WTC11 (cell line): ENCODE results near the gene STT3B. TPM values are rescaled to one million over a fixed set of nuclear protein-coding genes. Genes with fewer than 3 reads are reported as not detected.

Experiments used
- ATAC-seq: fragments of 200-7000 bp; cut with Tn5 transposase; 2 replicates; pipeline ENCODE4 v1.10.0; 2021; ENCODE audit warnings: mild to moderate bottlenecking, moderate library complexity
- CTCF ChIA-PET: fragments of 300-600 bp; sonication (Branson Sonifier 250); formaldehyde crosslinking; loops from one replicate; lab custom pipeline; 2021; ENCODE audit warnings: antibody characterized with exemption; lab: Charles Lee
- POLR2A ChIA-PET: fragments of 350-600 bp; sonication (Branson Sonifier 250); formaldehyde crosslinking; loops from one replicate; lab custom pipeline; 2021; ENCODE audit warnings: antibody characterized with exemption; lab: Charles Lee
- DNase-seq: peaks from one replicate; pipeline ENCODE4 v3.0.0; 2021; ENCODE audit warnings: low spot score
- H3K27ac Mint-ChIP-seq: 2 replicates; pipeline ENCODE4 v1.8.0; 2021; ENCODE audit warnings: mixed read lengths
- H3K27me3 Mint-ChIP-seq: 2 replicates; pipeline ENCODE4 v1.8.0; 2021; ENCODE audit warnings: low read depth, mild to moderate bottlenecking, moderate library complexity, mixed read lengths
- H3K36me3 Mint-ChIP-seq: 2 replicates; pipeline ENCODE4 v1.8.0; 2021; ENCODE audit warnings: mixed read lengths
- H3K4me1 Mint-ChIP-seq: 2 replicates; pipeline ENCODE4 v1.8.0; 2022; ENCODE audit warnings: mixed read lengths
- H3K4me3 Mint-ChIP-seq: 2 replicates; pipeline ENCODE4 v1.8.0; 2021; ENCODE audit warnings: mild to moderate bottlenecking, moderate library complexity, mixed read lengths
- H3K9me3 Mint-ChIP-seq: 2 replicates; pipeline ENCODE4 v1.8.0; 2021; ENCODE audit warnings: mixed read lengths
- CBFB ChIP-seq: sonication (generic); formaldehyde crosslinking; IDR thresholded peaks from 2 replicates; pipeline ENCODE4 v1.8.1; 2022; ENCODE audit warnings: mild to moderate bottlenecking, low read depth, missing genetic modification reagents
- FOXK1 ChIP-seq: sonication (generic); formaldehyde crosslinking; IDR thresholded peaks from 2 replicates; pipeline ENCODE4 v1.8.0; 2022; ENCODE audit warnings: mild to moderate bottlenecking, moderate library complexity, missing genetic modification reagents
- GABPB1 ChIP-seq: sonication (generic); formaldehyde crosslinking; IDR thresholded peaks from 2 replicates; pipeline ENCODE4 v1.8.1; 2023; ENCODE audit warnings: mild to moderate bottlenecking, missing genetic modification reagents
- JAZF1 ChIP-seq: fragments of 250-450 bp; sonication (Bioruptor Pico); IDR thresholded peaks from 2 replicates; pipeline ENCODE4 v1.9.0; 2021; ENCODE audit warnings: moderate library complexity, mild to moderate bottlenecking, inconsistent platforms
- NFATC4 ChIP-seq: fragments of 250-450 bp; sonication (Bioruptor Pico); IDR thresholded peaks from 2 replicates; pipeline ENCODE4 v1.9.0; 2021; ENCODE audit warnings: mild to moderate bottlenecking
- NR1H2 ChIP-seq: sonication (generic); formaldehyde crosslinking; IDR thresholded peaks from 2 replicates; pipeline ENCODE4 v1.9.0; 2021; ENCODE audit warnings: mild to moderate bottlenecking, moderate library complexity, missing genetic modification reagents
- OVOL2 ChIP-seq: fragments of 250-450 bp; sonication (Bioruptor Pico); IDR thresholded peaks from 2 replicates; pipeline ENCODE4 v1.9.0; 2021; ENCODE audit warnings: mild to moderate bottlenecking, borderline replicate concordance
- SOX15 ChIP-seq: fragments of 250-450 bp; sonication (Bioruptor Pico); IDR thresholded peaks from 2 replicates; pipeline ENCODE4 v1.9.0; 2021; ENCODE audit warnings: mild to moderate bottlenecking
- TEAD1 ChIP-seq: sonication (generic); formaldehyde crosslinking; IDR thresholded peaks from 2 replicates; pipeline ENCODE4 v1.8.0; 2022; ENCODE audit warnings: mild to moderate bottlenecking, missing genetic modification reagents
- ZNF219 ChIP-seq: sonication (generic); formaldehyde crosslinking; IDR thresholded peaks from 2 replicates; pipeline ENCODE4 v1.8.0; 2023; ENCODE audit warnings: missing genetic modification reagents, mild to moderate bottlenecking, borderline replicate concordance
- ZNF317 ChIP-seq: sonication (generic); formaldehyde crosslinking; IDR thresholded peaks from 2 replicates; pipeline ENCODE4 v1.8.1; 2023; ENCODE audit warnings: low read depth, mild to moderate bottlenecking, moderate library complexity, missing genetic modification reagents, borderline replicate concordance
- ZNF423 ChIP-seq: fragments of 250-450 bp; sonication (Bioruptor Pico); IDR thresholded peaks from 2 replicates; pipeline ENCODE4 v2.1.2; 2022; ENCODE audit warnings: mild to moderate bottlenecking, moderate library complexity
- total RNA-seq: library from RNA; stranded (reverse); gene quantifications from 3 replicates; pipeline ENCODE4 v1.2.3, GENCODE V29; 2021
- TF ChIP-seq, protein P1 (sequence below): sonication (generic); formaldehyde crosslinking; IDR thresholded peaks from 2 replicates; pipeline ENCODE4 v1.8.1; 2022; ENCODE audit warnings: mild to moderate bottlenecking, moderate library complexity, missing genetic modification reagents
- TF ChIP-seq, protein P2 (sequence below): sonication (generic); formaldehyde crosslinking; IDR thresholded peaks from 2 replicates; pipeline ENCODE4 v1.8.0; 2022; ENCODE audit warnings: mild to moderate bottlenecking, missing genetic modification reagents
- TF ChIP-seq, protein P3 (sequence below): sonication (generic); formaldehyde crosslinking; IDR thresholded peaks from 2 replicates; pipeline ENCODE4 v1.8.1; 2023; ENCODE audit warnings: mild to moderate bottlenecking, missing genetic modification reagents
- TF ChIP-seq, protein P4 (sequence below): sonication (generic); formaldehyde crosslinking; IDR thresholded peaks from 2 replicates; pipeline ENCODE4 v1.8.1; 2022; ENCODE audit warnings: low read depth, missing genetic modification reagents, borderline replicate concordance
- TF ChIP-seq, protein P5 (sequence below): fragments of 250-450 bp; sonication (Bioruptor Pico); IDR thresholded peaks from 2 replicates; pipeline ENCODE4 v1.9.0; 2021; ENCODE audit warnings: mild to moderate bottlenecking
- TF ChIP-seq, protein P6 (sequence below): fragments of 250-450 bp; sonication (Bioruptor Pico); IDR thresholded peaks from 2 replicates; pipeline ENCODE4 v1.9.0; 2021; ENCODE audit warnings: mild to moderate bottlenecking
- TF ChIP-seq, protein P7 (sequence below): sonication (generic); formaldehyde crosslinking; IDR thresholded peaks from 2 replicates; pipeline ENCODE4 v1.8.1; 2023; ENCODE audit warnings: mild to moderate bottlenecking, missing genetic modification reagents, moderate library complexity
- TF ChIP-seq, protein P8 (sequence below): sonication (generic); formaldehyde crosslinking; IDR thresholded peaks from 2 replicates; pipeline ENCODE4 v1.8.1; 2022; ENCODE audit warnings: mild to moderate bottlenecking, missing genetic modification reagents, moderate library complexity, borderline replicate concordance

Gene STT3B
- total RNA-seq, 1 experiment from 2014 or later, result 103 TPM

DNA sequence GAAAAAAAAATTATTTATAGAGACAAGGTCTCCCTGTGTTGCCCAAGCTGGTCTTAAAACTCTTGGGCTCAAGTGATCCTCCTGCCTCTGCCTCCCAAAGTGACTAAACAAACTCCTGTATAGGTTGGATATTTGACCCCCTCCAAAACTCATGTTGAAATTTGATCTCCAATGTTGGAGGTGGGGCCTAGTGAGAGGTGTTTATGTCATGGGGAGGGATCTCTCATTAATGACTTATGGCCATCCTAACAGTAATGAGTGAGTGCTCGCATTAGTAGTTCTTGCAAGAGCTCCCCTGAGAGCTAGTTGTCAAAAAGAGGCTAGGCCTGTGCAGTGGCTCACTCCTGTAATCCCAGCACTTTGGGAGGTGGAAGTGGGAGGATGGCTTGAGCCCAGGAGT lies 141.2 kb downstream of the STT3B start:
- no peak for TF ChIP-seq NR1H2 (CRISPR knock-in tag)
- TF ChIP-seq, protein P1, sequence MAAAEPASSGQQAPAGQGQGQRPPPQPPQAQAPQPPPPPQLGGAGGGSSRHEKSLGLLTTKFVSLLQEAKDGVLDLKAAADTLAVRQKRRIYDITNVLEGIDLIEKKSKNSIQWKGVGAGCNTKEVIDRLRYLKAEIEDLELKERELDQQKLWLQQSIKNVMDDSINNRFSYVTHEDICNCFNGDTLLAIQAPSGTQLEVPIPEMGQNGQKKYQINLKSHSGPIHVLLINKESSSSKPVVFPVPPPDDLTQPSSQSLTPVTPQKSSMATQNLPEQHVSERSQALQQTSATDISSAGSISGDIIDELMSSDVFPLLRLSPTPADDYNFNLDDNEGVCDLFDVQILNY, result no peak
- TF ChIP-seq, protein P2, sequence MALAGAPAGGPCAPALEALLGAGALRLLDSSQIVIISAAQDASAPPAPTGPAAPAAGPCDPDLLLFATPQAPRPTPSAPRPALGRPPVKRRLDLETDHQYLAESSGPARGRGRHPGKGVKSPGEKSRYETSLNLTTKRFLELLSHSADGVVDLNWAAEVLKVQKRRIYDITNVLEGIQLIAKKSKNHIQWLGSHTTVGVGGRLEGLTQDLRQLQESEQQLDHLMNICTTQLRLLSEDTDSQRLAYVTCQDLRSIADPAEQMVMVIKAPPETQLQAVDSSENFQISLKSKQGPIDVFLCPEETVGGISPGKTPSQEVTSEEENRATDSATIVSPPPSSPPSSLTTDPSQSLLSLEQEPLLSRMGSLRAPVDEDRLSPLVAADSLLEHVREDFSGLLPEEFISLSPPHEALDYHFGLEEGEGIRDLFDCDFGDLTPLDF (CRISPR knock-in tag), result no peak
- TF ChIP-seq CBFB, result no peak
- no peak for TF ChIP-seq GABPB1 (CRISPR knock-in tag)
- H3K27ac Mint-ChIP-seq, result no peak overlapping the region
- H3K4me1 Mint-ChIP-seq, result peaks cover 14% of the 10 kb centered on the region
- H3K27me3 Mint-ChIP-seq, result no peaks in the 10 kb centered on the region
- POLR2A ChIA-PET, result no interaction called here
- DNase-seq, result no peak
- 0 out of 2 replicates have a peak, but pooled peaks cover 6% of the 10 kb centered on the region for H3K9me3 Mint-ChIP-seq
- CTCF ChIA-PET, result no interaction called here
- H3K4me3 Mint-ChIP-seq, result no peak overlapping the region
- peaks cover 22% of the 10 kb centered on the region for H3K36me3 Mint-ChIP-seq
- no peak for ATAC-seq

DNA sequence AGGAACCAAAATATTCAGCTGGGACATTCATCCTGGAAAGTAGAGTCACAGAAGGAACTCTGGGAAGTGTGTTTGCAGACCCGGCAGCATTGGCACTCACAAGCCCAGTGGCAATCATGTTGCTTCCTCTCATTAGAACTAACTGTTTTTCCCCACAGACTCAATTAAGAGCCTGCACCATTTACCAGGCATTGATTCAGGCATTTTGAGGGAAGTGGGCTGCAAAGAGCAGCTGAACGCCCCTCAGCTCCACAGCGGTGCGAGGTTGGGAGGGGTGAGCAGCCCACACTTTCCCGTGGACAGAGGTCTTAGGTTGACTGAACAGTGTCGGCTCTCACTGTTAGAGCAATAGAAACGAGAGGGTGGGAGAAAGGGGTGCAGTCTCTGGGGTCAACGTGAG lies 143.8 kb downstream of the STT3B start:
- Mint-ChIP-seq H3K27me3 (no peaks in the 10 kb centered on the region), H3K9me3 (0 out of 2 replicates have a peak, but pooled peaks cover 6% of the 10 kb centered on the region), H3K27ac (no peak overlapping the region), H3K4me3 (no peak overlapping the region), H3K4me1 (peaks cover 23% of the 10 kb centered on the region), H3K36me3 (peaks cover 18% of the 10 kb centered on the region)
- ChIA-PET CTCF (no interaction called here), POLR2A (no interaction called here)
- DNase-seq (no peak), ATAC-seq (no peak)
- TF ChIP-seq ZNF317 (CRISPR knock-in tag) (no peak), FOXK1 (no peak), ZNF423 (CRISPR knock-in tag) (no peak), SOX15 (CRISPR knock-in tag) (no peak), OVOL2 (no peak), JAZF1 (CRISPR knock-in tag) (no peak)
- TF ChIP-seq, protein P3, sequence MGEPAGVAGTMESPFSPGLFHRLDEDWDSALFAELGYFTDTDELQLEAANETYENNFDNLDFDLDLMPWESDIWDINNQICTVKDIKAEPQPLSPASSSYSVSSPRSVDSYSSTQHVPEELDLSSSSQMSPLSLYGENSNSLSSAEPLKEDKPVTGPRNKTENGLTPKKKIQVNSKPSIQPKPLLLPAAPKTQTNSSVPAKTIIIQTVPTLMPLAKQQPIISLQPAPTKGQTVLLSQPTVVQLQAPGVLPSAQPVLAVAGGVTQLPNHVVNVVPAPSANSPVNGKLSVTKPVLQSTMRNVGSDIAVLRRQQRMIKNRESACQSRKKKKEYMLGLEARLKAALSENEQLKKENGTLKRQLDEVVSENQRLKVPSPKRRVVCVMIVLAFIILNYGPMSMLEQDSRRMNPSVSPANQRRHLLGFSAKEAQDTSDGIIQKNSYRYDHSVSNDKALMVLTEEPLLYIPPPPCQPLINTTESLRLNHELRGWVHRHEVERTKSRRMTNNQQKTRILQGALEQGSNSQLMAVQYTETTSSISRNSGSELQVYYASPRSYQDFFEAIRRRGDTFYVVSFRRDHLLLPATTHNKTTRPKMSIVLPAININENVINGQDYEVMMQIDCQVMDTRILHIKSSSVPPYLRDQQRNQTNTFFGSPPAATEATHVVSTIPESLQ (CRISPR knock-in tag), result no peak

DNA sequence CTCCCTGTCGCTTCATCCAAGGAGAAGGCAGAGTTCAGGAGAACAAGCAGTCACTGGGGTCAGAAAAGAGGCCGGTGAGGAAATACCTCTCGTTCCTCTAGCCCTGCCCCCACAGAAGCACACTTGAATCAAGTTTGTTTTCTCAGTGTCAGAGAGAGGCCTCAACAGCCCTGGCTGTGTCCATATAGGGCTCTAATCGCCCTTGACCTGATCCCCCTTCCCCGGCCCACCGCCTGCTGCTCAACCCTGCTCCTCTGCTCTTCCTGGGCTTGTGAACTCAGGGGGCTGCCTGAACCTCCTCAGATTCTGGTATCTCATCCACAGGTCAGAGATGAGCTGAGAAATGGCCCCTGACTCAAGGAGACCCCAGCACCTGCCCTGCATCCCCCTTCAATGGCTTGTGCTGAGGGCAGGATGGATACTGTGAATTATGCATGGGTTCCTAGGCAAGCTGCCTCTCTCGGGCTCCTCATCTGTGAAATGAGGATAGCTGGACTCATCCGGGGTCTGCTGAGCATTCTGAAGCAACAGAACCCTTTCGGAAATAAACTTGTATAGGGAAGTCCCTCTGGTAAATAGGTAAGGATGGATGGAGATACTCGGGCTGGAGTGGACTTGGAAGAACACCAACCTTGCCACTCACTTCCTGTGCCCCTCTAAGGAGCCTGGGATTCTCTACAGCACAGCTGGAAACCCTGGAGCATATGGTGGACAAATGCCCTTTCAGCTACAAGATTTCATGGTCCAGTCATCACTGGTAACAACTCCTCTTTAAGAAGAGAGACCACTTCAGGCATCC lies 147.5 kb downstream of the STT3B start:
- TF ChIP-seq, protein P4, sequence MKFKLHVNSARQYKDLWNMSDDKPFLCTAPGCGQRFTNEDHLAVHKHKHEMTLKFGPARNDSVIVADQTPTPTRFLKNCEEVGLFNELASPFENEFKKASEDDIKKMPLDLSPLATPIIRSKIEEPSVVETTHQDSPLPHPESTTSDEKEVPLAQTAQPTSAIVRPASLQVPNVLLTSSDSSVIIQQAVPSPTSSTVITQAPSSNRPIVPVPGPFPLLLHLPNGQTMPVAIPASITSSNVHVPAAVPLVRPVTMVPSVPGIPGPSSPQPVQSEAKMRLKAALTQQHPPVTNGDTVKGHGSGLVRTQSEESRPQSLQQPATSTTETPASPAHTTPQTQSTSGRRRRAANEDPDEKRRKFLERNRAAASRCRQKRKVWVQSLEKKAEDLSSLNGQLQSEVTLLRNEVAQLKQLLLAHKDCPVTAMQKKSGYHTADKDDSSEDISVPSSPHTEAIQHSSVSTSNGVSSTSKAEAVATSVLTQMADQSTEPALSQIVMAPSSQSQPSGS (CRISPR knock-in tag), result no peak
- TF ChIP-seq ZNF219 (no peak), OVOL2 (no peak), NFATC4 (CRISPR knock-in tag) (no peak), ZNF423 (CRISPR knock-in tag) (no peak), TEAD1 (CRISPR knock-in tag) (no peak)
- TF ChIP-seq, protein P5, sequence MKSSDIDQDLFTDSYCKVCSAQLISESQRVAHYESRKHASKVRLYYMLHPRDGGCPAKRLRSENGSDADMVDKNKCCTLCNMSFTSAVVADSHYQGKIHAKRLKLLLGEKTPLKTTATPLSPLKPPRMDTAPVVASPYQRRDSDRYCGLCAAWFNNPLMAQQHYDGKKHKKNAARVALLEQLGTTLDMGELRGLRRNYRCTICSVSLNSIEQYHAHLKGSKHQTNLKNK (CRISPR knock-in tag), result no peak
- TF ChIP-seq, protein P6, sequence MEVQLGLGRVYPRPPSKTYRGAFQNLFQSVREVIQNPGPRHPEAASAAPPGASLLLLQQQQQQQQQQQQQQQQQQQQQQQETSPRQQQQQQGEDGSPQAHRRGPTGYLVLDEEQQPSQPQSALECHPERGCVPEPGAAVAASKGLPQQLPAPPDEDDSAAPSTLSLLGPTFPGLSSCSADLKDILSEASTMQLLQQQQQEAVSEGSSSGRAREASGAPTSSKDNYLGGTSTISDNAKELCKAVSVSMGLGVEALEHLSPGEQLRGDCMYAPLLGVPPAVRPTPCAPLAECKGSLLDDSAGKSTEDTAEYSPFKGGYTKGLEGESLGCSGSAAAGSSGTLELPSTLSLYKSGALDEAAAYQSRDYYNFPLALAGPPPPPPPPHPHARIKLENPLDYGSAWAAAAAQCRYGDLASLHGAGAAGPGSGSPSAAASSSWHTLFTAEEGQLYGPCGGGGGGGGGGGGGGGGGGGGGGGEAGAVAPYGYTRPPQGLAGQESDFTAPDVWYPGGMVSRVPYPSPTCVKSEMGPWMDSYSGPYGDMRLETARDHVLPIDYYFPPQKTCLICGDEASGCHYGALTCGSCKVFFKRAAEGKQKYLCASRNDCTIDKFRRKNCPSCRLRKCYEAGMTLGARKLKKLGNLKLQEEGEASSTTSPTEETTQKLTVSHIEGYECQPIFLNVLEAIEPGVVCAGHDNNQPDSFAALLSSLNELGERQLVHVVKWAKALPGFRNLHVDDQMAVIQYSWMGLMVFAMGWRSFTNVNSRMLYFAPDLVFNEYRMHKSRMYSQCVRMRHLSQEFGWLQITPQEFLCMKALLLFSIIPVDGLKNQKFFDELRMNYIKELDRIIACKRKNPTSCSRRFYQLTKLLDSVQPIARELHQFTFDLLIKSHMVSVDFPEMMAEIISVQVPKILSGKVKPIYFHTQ (CRISPR knock-in tag), result no peak
- TF ChIP-seq, protein P7, sequence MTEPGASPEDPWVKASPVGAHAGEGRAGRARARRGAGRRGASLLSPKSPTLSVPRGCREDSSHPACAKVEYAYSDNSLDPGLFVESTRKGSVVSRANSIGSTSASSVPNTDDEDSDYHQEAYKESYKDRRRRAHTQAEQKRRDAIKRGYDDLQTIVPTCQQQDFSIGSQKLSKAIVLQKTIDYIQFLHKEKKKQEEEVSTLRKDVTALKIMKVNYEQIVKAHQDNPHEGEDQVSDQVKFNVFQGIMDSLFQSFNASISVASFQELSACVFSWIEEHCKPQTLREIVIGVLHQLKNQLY (CRISPR knock-in tag), result no peak
- TF ChIP-seq, protein P8, sequence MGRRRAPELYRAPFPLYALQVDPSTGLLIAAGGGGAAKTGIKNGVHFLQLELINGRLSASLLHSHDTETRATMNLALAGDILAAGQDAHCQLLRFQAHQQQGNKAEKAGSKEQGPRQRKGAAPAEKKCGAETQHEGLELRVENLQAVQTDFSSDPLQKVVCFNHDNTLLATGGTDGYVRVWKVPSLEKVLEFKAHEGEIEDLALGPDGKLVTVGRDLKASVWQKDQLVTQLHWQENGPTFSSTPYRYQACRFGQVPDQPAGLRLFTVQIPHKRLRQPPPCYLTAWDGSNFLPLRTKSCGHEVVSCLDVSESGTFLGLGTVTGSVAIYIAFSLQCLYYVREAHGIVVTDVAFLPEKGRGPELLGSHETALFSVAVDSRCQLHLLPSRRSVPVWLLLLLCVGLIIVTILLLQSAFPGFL (CRISPR knock-in tag), result no peak
- POLR2A ChIA-PET, result interaction anchor here (0.5 kb wide), 1 partner anchor 181 kb away, joined by 4 read pairs; no protein-coding TSS in a partner anchor
- Mint-ChIP-seq H3K36me3 (peaks cover 35% of the 10 kb centered on the region), H3K27me3 (no peaks in the 10 kb centered on the region), H3K9me3 (no peaks in the 10 kb centered on the region), H3K27ac (no peak overlapping the region), H3K4me3 (no peak overlapping the region), H3K4me1 (peaks cover 13% of the 10 kb centered on the region)
- DNase-seq, result no peak
- CTCF ChIA-PET, result interaction anchor here (0.7 kb wide), 1 partner anchor 15 kb away, joined by 3 read pairs; no protein-coding TSS in a partner anchor
- peak; percentile 69 for ATAC-seq
